Neural cell (in vitro differentiated cells): ENCODE data around the gene AKAP6. TPM values are rescaled to one million over a fixed set of nuclear protein-coding genes. Genes with fewer than 3 reads are reported as not detected.

Experiments
- H2AFZ ChIP-seq: fragments of 200-600, 300-800 bp; sonication (generic), shearing (Covaris generic); 2 replicates; pipeline ENCODE4 v1.6.0; 2014; ENCODE audit warnings: low read depth, mild to moderate bottlenecking, antibody characterized with exemption, low read length, moderate library complexity
- H3F3A ChIP-seq: fragments of 200-600 bp; shearing (Covaris generic); 2 replicates; pipeline ENCODE4 v1.6.1; 2016; ENCODE audit warnings: mild to moderate bottlenecking, moderate library complexity, mixed read lengths, antibody characterized with exemption, low read length; ENCODE audit not compliant: insufficient read depth, poor library complexity, severe bottlenecking
- H3K27ac ChIP-seq: fragments of 200-600, 300-800 bp; sonication (generic), shearing (Covaris generic); 2 replicates; pipeline ENCODE4 v1.5.1; 2014; ENCODE audit warnings: mild to moderate bottlenecking, low read length, moderate library complexity
- H3K27me3 ChIP-seq: fragments of 300-800, 200-600 bp; sonication (generic), shearing (Covaris generic); 2 replicates; pipeline ENCODE4 v1.6.0; 2014; ENCODE audit warnings: mild to moderate bottlenecking, low read depth, low read length, moderate library complexity; ENCODE audit not compliant: insufficient read depth
- H3K36me3 ChIP-seq: fragments of 300-800, 200-600 bp; sonication (generic), shearing (Covaris generic); 2 replicates; pipeline ENCODE4 v1.5.1; 2014; ENCODE audit warnings: mild to moderate bottlenecking, antibody characterized with exemption, low read length, moderate library complexity; ENCODE audit not compliant: insufficient read depth
- H3K4me2 ChIP-seq: fragments of 300-800, 200-600 bp; sonication (generic), shearing (Covaris generic); 2 replicates; pipeline ENCODE4 v1.6.0; 2014; ENCODE audit warnings: mild to moderate bottlenecking, low read length
- H3K4me3 ChIP-seq: fragments of 300-800, 200-600 bp; sonication (generic), shearing (Covaris generic); 2 replicates; pipeline ENCODE4 v1.5.1; 2014; ENCODE audit warnings: mild to moderate bottlenecking, low read length, moderate library complexity
- H3K79me2 ChIP-seq: fragments of 200-600 bp; shearing (Covaris generic); replicated peaks from 2 replicates; pipeline ENCODE4 v1.6.0; 2014; ENCODE audit warnings: mild to moderate bottlenecking, low read length, moderate library complexity; ENCODE audit not compliant: insufficient read depth
- H3K9ac ChIP-seq: fragments of 300-800, 200-600 bp; sonication (generic), shearing (Covaris generic); 2 replicates; pipeline ENCODE4 v1.6.1; 2016; ENCODE audit warnings: mild to moderate bottlenecking, low read length, mixed read lengths
- H3K9me2 ChIP-seq: fragments of 200-600 bp; shearing (Covaris generic); 2 replicates; pipeline ENCODE4 v1.6.1; 2016; ENCODE audit warnings: mild to moderate bottlenecking, low read length, mixed read lengths; ENCODE audit not compliant: insufficient read depth
- H3K9me3 ChIP-seq: fragments of 200-600, 300-800 bp; sonication (generic), shearing (Covaris generic); 2 replicates; pipeline ENCODE4 v1.6.1; 2016; ENCODE audit warnings: mild to moderate bottlenecking, mixed run types, low read length, moderate library complexity, mixed read lengths
- H4K20me1 ChIP-seq: fragments of 200-600 bp; shearing (Covaris generic); 2 replicates; pipeline ENCODE4 v1.6.1; 2016; ENCODE audit warnings: mild to moderate bottlenecking, mixed run types; ENCODE audit not compliant: insufficient read depth
- EP300 ChIP-seq: fragments of 450-650 bp; conservative IDR thresholded peaks from 2 replicates; pipeline ENCODE4 v1.6.1; 2014; ENCODE audit warnings: antibody characterized with exemption, mild to moderate bottlenecking, moderate library complexity; ENCODE audit not compliant: poor library complexity, severe bottlenecking
- EZH2 ChIP-seq: fragments of 200-600, 300-800 bp; shearing (Covaris generic), sonication (generic); IDR thresholded peaks from 2 replicates; pipeline ENCODE4 v1.6.1; 2014; ENCODE audit warnings: antibody characterized with exemption, low read length, borderline replicate concordance, mild to moderate bottlenecking; ENCODE audit not compliant: insufficient read depth, poor library complexity, severe bottlenecking
- MXI1 ChIP-seq: fragments of 450-650 bp; conservative IDR thresholded peaks from 2 replicates; pipeline ENCODE4 v1.6.1; 2014; ENCODE audit warnings: antibody characterized with exemption, mild to moderate bottlenecking; ENCODE audit not compliant: poor library complexity, severe bottlenecking
- POLR2AphosphoS5 ChIP-seq: IDR thresholded peaks from 2 replicates; pipeline ENCODE4 v1.6.1; 2012
- RAD21 ChIP-seq: fragments of 450-650 bp; conservative IDR thresholded peaks from 2 replicates; pipeline ENCODE4 v1.6.1; 2014; ENCODE audit warnings: antibody characterized with exemption, mild to moderate bottlenecking, moderate library complexity
- SMC3 ChIP-seq: fragments of 450-650 bp; conservative IDR thresholded peaks from 2 replicates; pipeline ENCODE4 v1.6.1; 2014; ENCODE audit warnings: antibody characterized with exemption, mild to moderate bottlenecking, moderate library complexity; ENCODE audit not compliant: poor library complexity
- TAF1 ChIP-seq: IDR thresholded peaks from 2 replicates; pipeline ENCODE4 v1.6.1; 2012; ENCODE audit warnings: low read depth
- polyA plus RNA-seq: library from polyadenylated mRNA; depleted of rRNA; stranded (reverse); fragments of >200 nt; gene quantifications from 2 replicates; pipeline ENCODE4 v1.2.3, GENCODE V29; 2014
- TF ChIP-seq, protein P1 (sequence below): IDR thresholded peaks from 2 replicates; pipeline ENCODE4 v1.6.1; 2012; ENCODE audit warnings: borderline replicate concordance
- TF ChIP-seq, protein P2 (sequence below): fragments of 450-650 bp; IDR thresholded peaks from 2 replicates; pipeline ENCODE4 v1.5.1; 2014; ENCODE audit warnings: antibody characterized with exemption, mild to moderate bottlenecking, moderate library complexity; ENCODE audit not compliant: poor library complexity, severe bottlenecking

The AKAP6 gene
- polyA plus RNA-seq, 1 donor from 2014 or later: 15.8 TPM

DNA sequence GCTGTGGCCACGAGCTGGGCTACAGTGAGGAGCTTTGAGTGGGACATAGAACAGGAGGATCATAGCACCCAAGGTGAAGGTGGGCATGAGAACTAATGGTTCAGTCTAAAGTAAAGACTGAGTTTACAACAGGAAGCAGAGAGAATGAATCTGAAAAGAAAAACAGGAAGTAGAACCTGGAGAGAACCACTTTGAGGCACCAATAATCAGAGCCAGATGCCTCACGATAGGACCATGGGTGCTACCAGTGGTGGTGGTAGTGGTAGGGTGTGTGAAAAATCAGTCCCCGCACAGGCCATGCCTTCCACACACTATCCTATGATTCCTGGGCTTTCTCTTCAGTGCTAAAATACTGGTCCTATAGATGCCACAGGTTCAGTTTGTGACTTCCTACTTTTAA, 293.6 kb downstream of the AKAP6 start:
- H3K79me2 ChIP-seq: no peaks in the 10 kb centered on the region
- no peak for TF ChIP-seq POLR2AphosphoS5
- TF ChIP-seq, protein P1, sequence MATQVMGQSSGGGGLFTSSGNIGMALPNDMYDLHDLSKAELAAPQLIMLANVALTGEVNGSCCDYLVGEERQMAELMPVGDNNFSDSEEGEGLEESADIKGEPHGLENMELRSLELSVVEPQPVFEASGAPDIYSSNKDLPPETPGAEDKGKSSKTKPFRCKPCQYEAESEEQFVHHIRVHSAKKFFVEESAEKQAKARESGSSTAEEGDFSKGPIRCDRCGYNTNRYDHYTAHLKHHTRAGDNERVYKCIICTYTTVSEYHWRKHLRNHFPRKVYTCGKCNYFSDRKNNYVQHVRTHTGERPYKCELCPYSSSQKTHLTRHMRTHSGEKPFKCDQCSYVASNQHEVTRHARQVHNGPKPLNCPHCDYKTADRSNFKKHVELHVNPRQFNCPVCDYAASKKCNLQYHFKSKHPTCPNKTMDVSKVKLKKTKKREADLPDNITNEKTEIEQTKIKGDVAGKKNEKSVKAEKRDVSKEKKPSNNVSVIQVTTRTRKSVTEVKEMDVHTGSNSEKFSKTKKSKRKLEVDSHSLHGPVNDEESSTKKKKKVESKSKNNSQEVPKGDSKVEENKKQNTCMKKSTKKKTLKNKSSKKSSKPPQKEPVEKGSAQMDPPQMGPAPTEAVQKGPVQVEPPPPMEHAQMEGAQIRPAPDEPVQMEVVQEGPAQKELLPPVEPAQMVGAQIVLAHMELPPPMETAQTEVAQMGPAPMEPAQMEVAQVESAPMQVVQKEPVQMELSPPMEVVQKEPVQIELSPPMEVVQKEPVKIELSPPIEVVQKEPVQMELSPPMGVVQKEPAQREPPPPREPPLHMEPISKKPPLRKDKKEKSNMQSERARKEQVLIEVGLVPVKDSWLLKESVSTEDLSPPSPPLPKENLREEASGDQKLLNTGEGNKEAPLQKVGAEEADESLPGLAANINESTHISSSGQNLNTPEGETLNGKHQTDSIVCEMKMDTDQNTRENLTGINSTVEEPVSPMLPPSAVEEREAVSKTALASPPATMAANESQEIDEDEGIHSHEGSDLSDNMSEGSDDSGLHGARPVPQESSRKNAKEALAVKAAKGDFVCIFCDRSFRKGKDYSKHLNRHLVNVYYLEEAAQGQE: no peak
- TF ChIP-seq, protein P2, sequence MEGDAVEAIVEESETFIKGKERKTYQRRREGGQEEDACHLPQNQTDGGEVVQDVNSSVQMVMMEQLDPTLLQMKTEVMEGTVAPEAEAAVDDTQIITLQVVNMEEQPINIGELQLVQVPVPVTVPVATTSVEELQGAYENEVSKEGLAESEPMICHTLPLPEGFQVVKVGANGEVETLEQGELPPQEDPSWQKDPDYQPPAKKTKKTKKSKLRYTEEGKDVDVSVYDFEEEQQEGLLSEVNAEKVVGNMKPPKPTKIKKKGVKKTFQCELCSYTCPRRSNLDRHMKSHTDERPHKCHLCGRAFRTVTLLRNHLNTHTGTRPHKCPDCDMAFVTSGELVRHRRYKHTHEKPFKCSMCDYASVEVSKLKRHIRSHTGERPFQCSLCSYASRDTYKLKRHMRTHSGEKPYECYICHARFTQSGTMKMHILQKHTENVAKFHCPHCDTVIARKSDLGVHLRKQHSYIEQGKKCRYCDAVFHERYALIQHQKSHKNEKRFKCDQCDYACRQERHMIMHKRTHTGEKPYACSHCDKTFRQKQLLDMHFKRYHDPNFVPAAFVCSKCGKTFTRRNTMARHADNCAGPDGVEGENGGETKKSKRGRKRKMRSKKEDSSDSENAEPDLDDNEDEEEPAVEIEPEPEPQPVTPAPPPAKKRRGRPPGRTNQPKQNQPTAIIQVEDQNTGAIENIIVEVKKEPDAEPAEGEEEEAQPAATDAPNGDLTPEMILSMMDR: no peak
- TF ChIP-seq SMC3: no peak
- TF ChIP-seq TAF1: no peak
- no peak for TF ChIP-seq EP300
- no peak for TF ChIP-seq MXI1
- no peak for TF ChIP-seq RAD21
- TF ChIP-seq EZH2: no peak
- no peaks in the 10 kb centered on the region for H3K9me2 ChIP-seq
- H3K9me3 ChIP-seq: peaks cover 3% of the 10 kb centered on the region
- no peak overlapping the region for H2AFZ ChIP-seq
- H3K4me3 ChIP-seq: no peak overlapping the region
- no peaks in the 10 kb centered on the region for H4K20me1 ChIP-seq
- no peak overlapping the region for H3K27ac ChIP-seq
- no peaks in the 10 kb centered on the region for H3F3A ChIP-seq
- H3K4me2 ChIP-seq: no peak overlapping the region
- H3K36me3 ChIP-seq: peaks cover 8% of the 10 kb centered on the region
- H3K9ac ChIP-seq: no peak overlapping the region
- H3K27me3 ChIP-seq: no peaks in the 10 kb centered on the region

DNA sequence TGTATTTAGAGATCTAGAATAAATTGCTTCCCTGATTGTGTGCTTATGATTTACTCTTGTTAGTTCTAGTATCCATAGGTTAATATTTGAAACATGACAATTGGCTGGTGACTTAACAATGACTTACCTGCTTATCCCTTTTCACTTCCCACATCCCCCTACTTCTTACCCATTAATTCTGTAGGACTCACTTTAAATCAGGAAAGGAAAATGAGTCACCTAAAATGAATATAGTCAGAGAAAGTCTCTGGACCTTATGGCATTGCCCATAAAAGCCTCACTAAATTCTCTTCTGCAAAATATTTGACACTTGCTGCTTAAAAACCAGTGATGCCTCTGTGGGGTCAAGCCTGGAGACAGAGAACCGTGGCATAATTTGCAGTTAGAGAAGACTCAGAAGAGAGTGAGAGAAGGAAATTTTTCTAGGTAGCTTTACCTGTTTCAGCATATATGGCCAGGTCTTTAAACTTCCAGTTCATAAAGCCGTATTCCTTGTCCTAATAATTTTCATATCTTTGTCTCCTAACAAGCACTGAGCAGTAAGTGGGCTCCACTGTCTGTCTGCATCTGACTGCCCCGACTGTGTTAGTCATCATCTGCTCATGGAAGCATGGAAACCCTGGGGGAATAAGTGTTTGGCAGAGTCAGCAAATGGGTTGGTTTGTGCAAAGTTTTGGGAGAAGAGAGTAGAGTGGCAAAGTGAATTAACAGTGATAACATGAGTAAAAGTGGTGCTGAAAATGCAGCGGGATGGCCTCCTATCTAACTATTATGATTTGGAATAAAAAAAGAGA, 294.4 kb downstream of the AKAP6 start:
- H3K9me3 ChIP-seq: no peaks in the 10 kb centered on the region
- H3K27ac ChIP-seq: no peak overlapping the region
- H3K79me2 ChIP-seq: no peaks in the 10 kb centered on the region
- TF ChIP-seq SMC3 (no peak), EP300 (no peak), MXI1 (no peak), POLR2AphosphoS5 (no peak), RAD21 (no peak)
- TF ChIP-seq, protein P1: no peak
- TF ChIP-seq, protein P2: no peak
- no peaks in the 10 kb centered on the region for H3K27me3 ChIP-seq
- H3F3A ChIP-seq: no peaks in the 10 kb centered on the region
- H3K4me3 ChIP-seq: no peak overlapping the region
- H2AFZ ChIP-seq: no peak overlapping the region
- H3K36me3 ChIP-seq: peaks cover 2% of the 10 kb centered on the region
- no peaks in the 10 kb centered on the region for H3K9me2 ChIP-seq
- H3K9ac ChIP-seq: no peak overlapping the region
- no peak overlapping the region for H3K4me2 ChIP-seq
- no peaks in the 10 kb centered on the region for H4K20me1 ChIP-seq
